ENCODE results near the gene SRRM2.

GRCh38 chr16:2775765-2776499, 23.5 kb downstream of the SRRM2 start:
- TF ChIP-seq EZH2 (IDR thresholded peaks at IDR 0.05; ENCODE audit: insufficient read depth, poor library complexity, severe bottlenecking) (no peak), EZH2phosphoT487 (IDR thresholded peaks at IDR 0.05; ENCODE audit: insufficient read depth, low read depth) (no peak)

Data from GM23248 (cell line).